Measurements from ENCODE around the gene KCNK6.

- TF ChIP-seq E2F1 (CRISPR knock-in tag; IDR thresholded peaks at IDR 0.05) (no peak), CTCF (IDR thresholded peaks at IDR 0.05) (no peak), ELF4 (CRISPR knock-in tag; IDR thresholded peaks at IDR 0.05; ENCODE audit: low read depth) (no peak), GABPB1 (CRISPR knock-in tag; IDR thresholded peaks at IDR 0.05) (no peak), NR1H2 (CRISPR knock-in tag; IDR thresholded peaks at IDR 0.05) (no peak), CBFB (CRISPR knock-in tag; IDR thresholded peaks at IDR 0.05; ENCODE audit: low read depth) (no peak), CDX4 (CRISPR knock-in tag; IDR thresholded peaks at IDR 0.05; ENCODE audit: borderline replicate concordance) (no peak)
These were observed 2.5 kb upstream of the KCNK6 start for GRCh38 chr19:38317104-38317612.

Data from WTC11 (cell line).